Mammary epithelial cell (primary cell): ENCODE results near the gene SLC35G2.

Experiments used
- EZH2 ChIP-seq: IDR thresholded peaks from 2 replicates; pipeline ENCODE4 v1.6.1; 2012; ENCODE audit warnings: low read length, inconsistent platforms, borderline replicate concordance
- TF ChIP-seq, protein P1 (sequence below), 2 donors: IDR thresholded peaks in 1 of 2; conservative IDR thresholded peaks in 1 of 2; 2 replicates each; pipeline ENCODE4 v1.5.1; 2011 to 2012; ENCODE audit warnings: inconsistent platforms in 2 of 2, low read length in 2 of 2, mild to moderate bottlenecking in 2 of 2, control low read depth in 1 of 2, low read depth in 1 of 2; ENCODE audit not compliant: insufficient read depth in 1 of 2; ENCODE audit errors: extremely low read depth in 1 of 2

DNA sequence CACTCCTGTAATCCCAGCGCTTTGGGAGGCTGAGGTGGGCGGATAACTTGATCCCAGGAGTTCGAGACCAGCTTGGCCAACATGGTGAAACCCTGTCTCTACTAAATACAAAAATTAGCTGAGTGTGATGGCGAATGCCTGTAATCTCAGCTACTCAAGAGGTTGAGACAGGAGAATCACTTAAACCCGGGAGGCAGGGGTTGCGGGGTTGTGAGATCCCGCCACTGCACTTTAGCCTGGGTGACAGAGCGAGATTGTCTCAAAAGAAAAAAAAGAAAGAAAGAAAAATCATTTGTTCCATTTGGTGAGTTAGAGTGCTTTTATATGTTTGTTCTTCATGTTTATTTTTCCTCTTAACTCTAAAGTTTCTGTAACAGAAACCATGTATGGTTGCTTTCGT lies 50.4 kb downstream of the SLC35G2 start:
- TF ChIP-seq, protein P1, sequence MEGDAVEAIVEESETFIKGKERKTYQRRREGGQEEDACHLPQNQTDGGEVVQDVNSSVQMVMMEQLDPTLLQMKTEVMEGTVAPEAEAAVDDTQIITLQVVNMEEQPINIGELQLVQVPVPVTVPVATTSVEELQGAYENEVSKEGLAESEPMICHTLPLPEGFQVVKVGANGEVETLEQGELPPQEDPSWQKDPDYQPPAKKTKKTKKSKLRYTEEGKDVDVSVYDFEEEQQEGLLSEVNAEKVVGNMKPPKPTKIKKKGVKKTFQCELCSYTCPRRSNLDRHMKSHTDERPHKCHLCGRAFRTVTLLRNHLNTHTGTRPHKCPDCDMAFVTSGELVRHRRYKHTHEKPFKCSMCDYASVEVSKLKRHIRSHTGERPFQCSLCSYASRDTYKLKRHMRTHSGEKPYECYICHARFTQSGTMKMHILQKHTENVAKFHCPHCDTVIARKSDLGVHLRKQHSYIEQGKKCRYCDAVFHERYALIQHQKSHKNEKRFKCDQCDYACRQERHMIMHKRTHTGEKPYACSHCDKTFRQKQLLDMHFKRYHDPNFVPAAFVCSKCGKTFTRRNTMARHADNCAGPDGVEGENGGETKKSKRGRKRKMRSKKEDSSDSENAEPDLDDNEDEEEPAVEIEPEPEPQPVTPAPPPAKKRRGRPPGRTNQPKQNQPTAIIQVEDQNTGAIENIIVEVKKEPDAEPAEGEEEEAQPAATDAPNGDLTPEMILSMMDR (conservative IDR thresholded peaks at IDR 0.05 in 1 of 2, IDR thresholded peaks at IDR 0.05 in 1 of 2; ENCODE audit: extremely low read depth in 1 of 2, insufficient read depth in 1 of 2, low read depth in 1 of 2, low read length in 2 of 2) = no peak
- TF ChIP-seq EZH2 = no peak
